Mesothelial cell of epicardium (in vitro differentiated cells): Measurements from ENCODE around the gene AKR1C8. TPM values are rescaled to one million over a fixed set of nuclear protein-coding genes. Genes with fewer than 3 reads are reported as not detected.

ENCODE experiments used
- DNase-seq, 2 experiments: peaks; one replicate each; pipeline ENCODE4 v3.0.0; 2021; ENCODE audit warnings: low spot score in 2 of 2; ENCODE audit not compliant: unreplicated experiment in 2 of 2
- H3K27ac Mint-ChIP-seq: 2 replicates; pipeline ENCODE4 v1.8.0; 2021; ENCODE audit warnings: mixed read lengths
- H3K27me3 Mint-ChIP-seq: 2 replicates; pipeline ENCODE4 v1.8.0; 2021; ENCODE audit warnings: low read depth, mixed read lengths
- H3K36me3 Mint-ChIP-seq: 2 replicates; pipeline ENCODE4 v1.8.0; 2021; ENCODE audit warnings: mixed read lengths
- H3K4me1 Mint-ChIP-seq: 2 replicates; pipeline ENCODE4 v1.8.0; 2021; ENCODE audit warnings: mixed read lengths
- H3K4me3 Mint-ChIP-seq: 2 replicates; pipeline ENCODE4 v1.8.0; 2021; ENCODE audit warnings: mild to moderate bottlenecking, moderate library complexity, mixed read lengths
- H3K9me3 Mint-ChIP-seq: 2 replicates; pipeline ENCODE4 v1.8.0; 2021; ENCODE audit warnings: mixed read lengths
- total RNA-seq: library from RNA; stranded (reverse); gene quantifications from 3 replicates; pipeline ENCODE4 v1.2.1, GENCODE V29; 2021
- TF ChIP-seq, protein P1 (sequence below): fragments of 200-600 bp; sonication (generic); IDR thresholded peaks from one replicate; pipeline ENCODE4 v1.5.0; 2021; ENCODE audit warnings: antibody characterized with exemption; ENCODE audit not compliant: unreplicated experiment

AKR1C8 gene
- total RNA-seq, 1 donor from 2014 or later, result not detected

- Mint-ChIP-seq H3K4me3 (no peak within 1 kb of the TSS), H3K27me3 (no peaks in the 10 kb centered on the region), H3K4me1 (no peaks in the 10 kb centered on the region), H3K27ac (no peak within 1 kb of the TSS), H3K9me3 (peaks cover 38% of the 10 kb centered on the region), H3K36me3 (no peaks in the 10 kb centered on the region)
- no peak for DNase-seq
- TF ChIP-seq, protein P1, sequence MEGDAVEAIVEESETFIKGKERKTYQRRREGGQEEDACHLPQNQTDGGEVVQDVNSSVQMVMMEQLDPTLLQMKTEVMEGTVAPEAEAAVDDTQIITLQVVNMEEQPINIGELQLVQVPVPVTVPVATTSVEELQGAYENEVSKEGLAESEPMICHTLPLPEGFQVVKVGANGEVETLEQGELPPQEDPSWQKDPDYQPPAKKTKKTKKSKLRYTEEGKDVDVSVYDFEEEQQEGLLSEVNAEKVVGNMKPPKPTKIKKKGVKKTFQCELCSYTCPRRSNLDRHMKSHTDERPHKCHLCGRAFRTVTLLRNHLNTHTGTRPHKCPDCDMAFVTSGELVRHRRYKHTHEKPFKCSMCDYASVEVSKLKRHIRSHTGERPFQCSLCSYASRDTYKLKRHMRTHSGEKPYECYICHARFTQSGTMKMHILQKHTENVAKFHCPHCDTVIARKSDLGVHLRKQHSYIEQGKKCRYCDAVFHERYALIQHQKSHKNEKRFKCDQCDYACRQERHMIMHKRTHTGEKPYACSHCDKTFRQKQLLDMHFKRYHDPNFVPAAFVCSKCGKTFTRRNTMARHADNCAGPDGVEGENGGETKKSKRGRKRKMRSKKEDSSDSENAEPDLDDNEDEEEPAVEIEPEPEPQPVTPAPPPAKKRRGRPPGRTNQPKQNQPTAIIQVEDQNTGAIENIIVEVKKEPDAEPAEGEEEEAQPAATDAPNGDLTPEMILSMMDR, result no peak
Observed at GRCh38 chr10:5196702-5197113, 11.8 kb upstream of the AKR1C8 start, which contains the start of gene AKR1C4. Gene AKR1C4 (plus strand): TSS chr10:5196837. CDS start chr10:5196868, 31 bp downstream.

DNA sequence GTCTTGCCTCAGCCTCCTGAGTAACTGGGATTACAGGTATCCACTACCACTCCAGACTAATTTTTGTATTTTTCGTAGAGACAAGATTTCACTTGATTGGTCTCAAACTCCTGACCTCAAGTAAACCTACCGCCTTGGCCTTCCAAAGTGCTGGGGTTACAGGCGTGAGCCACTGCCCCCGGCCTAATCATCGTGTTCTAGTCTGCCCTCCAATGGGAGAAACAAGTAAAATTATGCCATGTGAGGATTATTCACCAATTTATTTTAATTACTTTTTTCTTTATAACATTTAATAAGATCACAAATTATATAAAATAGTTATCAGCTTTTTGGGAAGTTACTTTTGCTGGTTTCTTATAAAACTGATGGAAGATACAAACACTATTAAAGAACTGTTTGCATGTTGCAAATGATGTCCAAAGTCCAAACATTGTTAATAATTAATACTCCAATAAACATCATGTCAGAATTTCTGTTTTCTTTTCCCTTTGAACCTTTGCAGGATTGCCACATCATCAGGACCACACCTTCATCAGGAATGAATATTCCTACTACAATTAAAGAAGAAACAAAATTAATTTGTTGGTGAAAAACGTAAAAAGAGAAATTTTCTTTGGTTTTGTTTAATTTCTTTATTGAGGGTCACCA is 10.9 kb upstream of the AKR1C8 start:
- Mint-ChIP-seq H3K9me3 (peaks cover 34% of the 10 kb centered on the region), H3K4me1 (no peaks in the 10 kb centered on the region), H3K36me3 (no peaks in the 10 kb centered on the region), H3K27me3 (no peaks in the 10 kb centered on the region), H3K27ac (no peak overlapping the region), H3K4me3 (no peak overlapping the region)
- TF ChIP-seq, protein P1, result no peak
- no peak for DNase-seq

DNA sequence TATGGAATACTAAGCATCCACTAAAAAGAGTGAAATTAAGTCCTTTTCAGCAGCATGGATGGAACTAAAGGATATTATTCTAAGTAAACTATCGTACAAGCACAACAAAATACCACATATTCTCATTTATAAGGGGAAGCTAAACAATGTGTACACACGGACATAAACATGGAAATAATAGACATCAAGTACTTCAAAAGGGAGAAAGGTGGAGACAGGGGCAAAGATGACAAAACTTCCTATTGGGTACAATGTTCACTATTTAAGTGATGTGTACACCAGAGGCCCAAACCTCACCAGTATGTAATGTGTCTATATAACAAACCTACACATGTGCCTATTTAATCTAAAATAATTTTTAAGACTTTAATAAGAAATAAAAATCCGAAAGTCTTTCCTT is 9.5 kb upstream of the AKR1C8 start:
- Mint-ChIP-seq H3K27me3 (no peaks in the 10 kb centered on the region), H3K36me3 (no peaks in the 10 kb centered on the region), H3K4me1 (no peaks in the 10 kb centered on the region), H3K27ac (no peak overlapping the region), H3K4me3 (no peak overlapping the region), H3K9me3 (peaks cover 45% of the 10 kb centered on the region)
- DNase-seq, result no peak
- TF ChIP-seq, protein P1, result no peak

GRCh38 chr10:5188358-5188757 is 3.4 kb upstream of the AKR1C8 start:
- TF ChIP-seq, protein P1, result no peak
- DNase-seq, result no peak
- Mint-ChIP-seq H3K36me3 (no peaks in the 10 kb centered on the region), H3K27ac (no peak overlapping the region), H3K4me1 (no peaks in the 10 kb centered on the region), H3K4me3 (no peak overlapping the region), H3K9me3 (peaks cover 43% of the 10 kb centered on the region), H3K27me3 (no peaks in the 10 kb centered on the region)

DNA sequence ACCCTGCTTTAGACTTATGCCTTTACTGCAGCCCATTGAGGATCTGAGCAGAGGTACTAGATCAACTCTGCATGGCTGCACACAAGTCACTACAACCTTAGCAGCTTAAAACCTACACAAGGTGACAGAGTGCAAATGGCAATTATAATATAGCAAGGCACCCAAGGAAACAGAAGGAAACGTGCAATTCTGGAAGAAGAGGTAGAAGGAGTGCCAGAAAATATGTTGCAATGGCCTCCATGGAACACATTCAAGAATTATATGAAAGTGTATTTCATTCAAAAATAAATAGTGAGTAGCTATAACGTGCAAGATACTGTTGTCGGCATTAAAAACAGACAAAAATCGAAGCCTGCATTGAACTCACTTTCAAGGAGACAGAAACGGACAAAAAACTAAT is 2.9 kb upstream of the AKR1C8 start:
- Mint-ChIP-seq H3K4me3 (no peak overlapping the region), H3K36me3 (no peaks in the 10 kb centered on the region), H3K27ac (no peak overlapping the region), H3K9me3 (peaks cover 46% of the 10 kb centered on the region), H3K27me3 (no peaks in the 10 kb centered on the region), H3K4me1 (no peaks in the 10 kb centered on the region)
- no peak for DNase-seq
- TF ChIP-seq, protein P1, result no peak
